Measurements from ENCODE around the gene UQCR10.
"Not testable (repeated sequence)": the region's sequence is repeated elsewhere in the genome, so short reads cannot be mapped to it uniquely, and the experiment has no call there.

The UQCR10 gene

DNA sequence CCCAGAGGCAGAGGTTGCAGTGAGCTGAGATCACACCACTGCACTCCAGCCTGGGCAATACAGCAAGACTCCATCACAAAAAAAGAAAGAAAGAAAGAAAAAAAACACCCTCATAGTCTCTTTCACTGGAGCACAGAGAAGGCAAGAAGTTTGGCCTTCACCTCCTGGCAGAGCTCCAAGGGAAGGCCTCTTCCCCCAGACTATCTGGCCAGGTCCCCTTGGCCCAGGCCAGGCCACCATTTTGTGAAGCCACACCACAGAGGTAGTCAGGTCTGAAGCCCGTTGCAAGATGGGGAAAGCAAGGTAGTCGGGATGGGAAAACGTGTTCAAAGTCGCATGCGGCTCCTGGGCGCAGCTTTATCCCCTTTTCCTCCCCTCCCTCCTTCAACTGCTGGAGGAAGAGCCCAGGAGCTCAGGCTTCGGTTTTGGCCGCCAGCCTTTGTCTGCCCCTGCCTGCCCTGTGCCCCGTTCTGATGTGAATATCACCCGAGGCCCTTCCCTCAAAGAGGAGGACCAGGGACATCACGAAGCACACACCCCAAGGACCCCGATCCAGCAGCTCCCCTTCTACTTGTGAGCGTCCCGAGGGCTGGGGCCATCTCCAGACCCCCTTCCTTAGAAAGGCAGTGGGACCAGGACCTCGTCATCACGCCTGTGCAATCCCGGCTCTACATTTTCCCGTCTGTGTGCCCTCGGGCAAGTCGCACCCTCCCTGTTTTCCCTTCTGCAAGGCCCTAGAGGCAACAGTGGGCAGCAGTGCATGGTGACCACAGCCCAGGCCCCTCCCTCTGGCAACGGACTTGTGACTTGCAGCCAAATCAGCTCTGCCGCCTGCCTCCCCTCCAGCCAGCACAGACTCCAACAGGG lies 29.7 kb upstream of the UQCR10 start:
- no peak for DNase-seq

DNA sequence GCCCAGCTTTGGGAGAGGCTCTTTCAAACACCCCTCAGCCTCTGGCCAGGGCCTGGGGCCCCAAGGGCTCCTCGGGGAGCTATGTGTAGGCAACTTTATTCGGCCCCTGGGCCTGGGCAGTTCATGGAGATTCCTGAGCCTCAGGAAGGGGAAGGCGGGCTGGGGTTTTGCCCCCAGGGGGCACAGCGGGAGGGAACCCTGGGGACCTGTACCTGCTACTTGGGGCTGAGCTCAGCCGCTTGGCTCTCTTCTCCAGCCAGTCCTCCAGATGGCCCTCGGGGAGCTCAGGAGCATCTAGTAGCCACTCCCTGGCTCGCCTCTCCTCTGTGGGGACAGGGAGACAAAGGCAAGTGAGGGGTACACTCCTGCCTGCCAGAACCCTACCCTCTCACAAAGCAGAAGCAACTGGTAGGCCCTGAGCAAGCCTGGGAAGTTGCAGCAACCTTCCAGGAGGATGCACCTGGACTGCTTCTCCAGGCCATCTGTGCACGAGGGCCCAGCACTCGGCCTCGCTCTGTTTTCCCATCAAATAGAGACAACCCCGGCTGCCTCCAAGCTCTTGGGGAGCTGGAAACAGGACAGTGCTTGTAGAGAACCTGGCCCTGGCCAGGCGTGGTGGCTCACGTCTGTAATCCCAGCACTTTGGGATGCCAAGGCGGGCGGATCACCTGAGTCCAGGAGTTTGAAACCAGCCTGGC lies 28.9 kb upstream of the UQCR10 start:
- no peak for DNase-seq

DNA sequence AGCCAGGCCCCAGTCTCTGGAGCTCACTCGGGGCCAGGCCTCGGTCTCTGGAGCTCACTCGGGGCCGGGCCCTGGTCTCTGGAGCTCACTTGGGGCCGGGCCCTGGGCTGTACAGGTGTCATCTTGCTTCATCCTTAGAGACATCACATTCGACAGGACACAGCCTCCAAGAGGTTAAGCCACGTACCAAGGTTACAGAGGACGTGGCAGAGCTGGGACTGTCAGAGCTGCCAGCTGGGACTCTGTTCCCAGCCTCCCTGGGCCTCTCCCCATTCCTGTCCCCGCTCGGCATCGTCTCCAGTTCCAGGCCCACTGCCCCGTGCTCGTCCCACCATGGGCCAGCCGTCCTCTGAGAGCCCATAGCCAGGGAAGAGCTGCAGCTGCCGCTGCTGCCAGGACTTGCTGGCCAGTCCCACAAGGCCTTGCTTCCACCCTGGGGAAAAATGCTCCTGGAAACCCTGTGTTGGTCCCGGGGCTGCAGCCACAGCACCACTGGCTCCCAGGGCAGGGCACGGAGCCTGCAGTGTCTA lies 27.8 kb upstream of the UQCR10 start:
- DNase-seq = no peak

DNA sequence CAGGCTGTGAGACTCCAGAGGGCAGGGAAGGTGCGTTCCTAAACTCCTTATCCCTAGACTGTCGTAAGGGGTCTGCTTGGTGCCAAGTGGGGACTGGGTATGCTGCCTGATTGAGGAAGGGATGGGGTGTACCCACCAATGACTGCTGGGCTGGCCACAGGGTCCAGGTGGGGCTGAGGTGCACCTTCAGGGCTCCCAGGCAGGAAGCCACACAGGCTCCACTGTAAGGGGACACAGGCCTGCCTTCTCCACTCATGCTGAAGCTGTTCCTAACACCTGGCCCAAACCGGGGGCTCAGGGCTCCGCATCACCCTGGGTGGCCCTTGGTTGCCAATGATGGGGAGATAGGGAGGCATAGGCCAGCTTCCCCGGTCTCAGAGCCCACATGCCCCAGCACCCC lies 27.0 kb upstream of the UQCR10 start:
- DNase-seq = no peak

DNA sequence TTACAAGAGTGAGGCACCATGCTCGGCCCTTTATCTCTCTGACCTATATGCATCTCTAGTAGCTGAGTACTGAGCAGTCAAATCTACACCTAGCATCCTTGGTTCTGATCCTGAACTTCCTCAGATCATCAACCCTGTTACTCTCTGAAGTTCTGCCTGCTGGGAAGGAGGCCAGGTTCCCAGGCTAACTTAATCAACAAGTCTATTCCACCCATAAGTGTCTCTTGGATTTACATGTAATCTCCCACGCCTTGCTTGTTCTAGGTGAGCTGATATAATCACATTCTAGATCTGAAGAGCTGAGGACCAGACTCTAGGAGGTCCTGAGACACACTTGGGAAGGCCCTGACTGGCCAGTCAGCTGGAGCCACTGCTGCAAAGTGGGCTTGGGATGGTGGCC lies 25.2 kb upstream of the UQCR10 start:
- DNase-seq = no peak

DNA sequence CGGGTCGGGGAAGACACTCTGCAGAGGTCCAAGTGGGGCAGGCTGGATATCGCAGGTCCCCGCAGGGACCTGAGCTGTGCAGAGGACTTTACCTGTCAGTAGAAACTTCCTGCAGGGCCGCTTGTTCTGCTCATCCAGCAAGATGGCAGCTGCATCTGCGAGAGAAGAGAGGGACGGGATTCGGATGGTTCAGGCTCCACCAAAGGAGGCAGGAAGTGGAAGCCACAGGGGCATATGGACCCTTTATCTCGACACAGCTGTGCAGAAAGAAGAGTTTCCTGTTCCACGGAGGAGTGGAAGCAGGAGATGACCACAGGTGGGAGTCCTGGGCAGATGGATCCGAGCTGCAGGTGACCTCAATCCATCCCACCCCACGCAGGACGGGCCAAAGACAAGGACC lies 24.8 kb upstream of the UQCR10 start:
- no peak for DNase-seq

DNA sequence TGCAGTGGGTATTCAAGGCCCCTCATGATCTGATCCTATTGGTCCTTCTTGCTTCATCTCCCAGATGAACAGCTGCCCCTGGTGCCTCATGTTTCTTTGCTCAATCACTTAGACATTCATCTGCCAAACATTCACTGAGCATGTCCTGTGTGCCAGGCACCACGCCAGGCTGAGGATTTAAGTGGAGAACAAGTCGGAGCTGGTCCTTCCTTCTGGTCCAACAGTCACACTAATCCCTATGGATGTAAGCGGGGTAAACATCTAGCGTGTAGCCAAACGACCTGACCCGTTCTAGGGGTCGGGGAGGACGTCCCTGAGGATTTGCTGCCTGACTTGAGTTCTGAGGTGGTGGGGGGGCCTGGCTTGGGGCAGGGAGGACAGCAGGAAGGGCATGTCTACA lies 22.3 kb upstream of the UQCR10 start:
- DNase-seq = no peak

DNA sequence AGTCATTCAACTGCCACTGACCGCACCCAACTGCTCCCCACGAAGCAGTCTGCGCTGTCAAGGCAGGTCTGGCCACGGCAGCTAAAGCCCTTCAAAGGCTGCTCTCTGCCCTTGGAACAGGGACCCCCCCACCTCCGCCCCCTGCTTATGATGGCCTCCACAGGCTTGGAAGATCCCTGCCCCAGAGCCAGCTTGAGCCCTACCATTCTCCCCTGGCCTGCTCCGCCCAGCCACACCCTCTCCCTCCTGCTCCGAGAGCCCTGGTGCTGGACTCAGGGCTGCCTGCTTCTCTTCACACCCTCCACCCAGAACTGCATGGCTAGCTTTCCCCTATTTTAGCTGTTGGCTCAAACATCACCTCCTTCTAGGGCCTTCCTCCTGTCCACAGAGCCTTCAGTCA lies 19.3 kb upstream of the UQCR10 start:
- DNase-seq = no peak

DNA sequence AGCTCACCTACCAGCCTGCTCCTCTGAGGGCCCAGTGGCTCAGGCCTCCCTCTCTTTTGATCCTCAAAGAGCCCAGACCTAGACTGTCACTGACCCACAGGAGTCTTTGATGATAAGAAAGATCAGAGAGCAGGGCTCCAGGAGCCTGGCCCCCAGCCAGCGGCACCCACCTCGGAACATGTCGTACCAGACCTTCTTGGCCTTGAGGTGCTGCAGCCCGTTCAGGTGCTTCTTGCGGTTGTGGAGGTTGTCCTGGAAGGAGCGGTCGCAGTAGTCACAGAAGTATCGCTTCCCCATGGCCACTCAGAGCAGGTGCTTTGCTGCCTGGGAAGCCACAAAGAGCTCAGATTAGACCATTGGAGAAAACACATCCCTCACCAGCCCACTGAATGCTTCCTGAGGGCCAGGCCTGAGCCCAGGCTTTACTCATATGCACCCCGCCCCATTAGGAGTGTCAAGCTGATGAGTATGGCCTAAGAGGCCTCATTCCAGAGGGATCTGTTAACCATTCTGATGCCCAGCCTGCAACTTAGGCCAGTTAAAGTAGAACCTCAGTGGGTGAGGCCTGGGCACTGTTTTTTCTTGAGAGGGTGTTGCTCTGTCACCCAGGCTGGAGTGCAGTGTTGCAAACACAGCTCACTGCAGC lies 18.8 kb upstream of the UQCR10 start:
- no peak for DNase-seq

DNA sequence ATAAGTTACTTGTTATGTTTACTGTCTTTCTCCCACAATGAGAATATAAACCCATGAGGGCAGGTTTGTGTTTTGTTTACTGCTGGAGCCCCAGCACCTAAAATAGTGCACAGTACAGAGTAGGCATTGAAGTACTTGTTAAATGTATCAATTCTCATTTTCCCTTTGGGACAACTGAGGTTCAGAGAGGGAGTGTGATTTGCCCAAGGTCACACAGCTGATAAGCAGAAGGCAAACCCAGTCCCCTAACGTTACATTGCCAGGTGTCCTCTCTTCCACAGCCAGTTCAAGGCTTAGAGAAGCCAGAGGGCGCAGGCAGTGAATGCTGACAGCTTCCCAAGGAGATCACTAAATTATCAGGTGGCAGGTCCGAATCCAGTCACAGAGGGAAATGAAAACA lies 17.1 kb upstream of the UQCR10 start:
- no peak for DNase-seq

DNA sequence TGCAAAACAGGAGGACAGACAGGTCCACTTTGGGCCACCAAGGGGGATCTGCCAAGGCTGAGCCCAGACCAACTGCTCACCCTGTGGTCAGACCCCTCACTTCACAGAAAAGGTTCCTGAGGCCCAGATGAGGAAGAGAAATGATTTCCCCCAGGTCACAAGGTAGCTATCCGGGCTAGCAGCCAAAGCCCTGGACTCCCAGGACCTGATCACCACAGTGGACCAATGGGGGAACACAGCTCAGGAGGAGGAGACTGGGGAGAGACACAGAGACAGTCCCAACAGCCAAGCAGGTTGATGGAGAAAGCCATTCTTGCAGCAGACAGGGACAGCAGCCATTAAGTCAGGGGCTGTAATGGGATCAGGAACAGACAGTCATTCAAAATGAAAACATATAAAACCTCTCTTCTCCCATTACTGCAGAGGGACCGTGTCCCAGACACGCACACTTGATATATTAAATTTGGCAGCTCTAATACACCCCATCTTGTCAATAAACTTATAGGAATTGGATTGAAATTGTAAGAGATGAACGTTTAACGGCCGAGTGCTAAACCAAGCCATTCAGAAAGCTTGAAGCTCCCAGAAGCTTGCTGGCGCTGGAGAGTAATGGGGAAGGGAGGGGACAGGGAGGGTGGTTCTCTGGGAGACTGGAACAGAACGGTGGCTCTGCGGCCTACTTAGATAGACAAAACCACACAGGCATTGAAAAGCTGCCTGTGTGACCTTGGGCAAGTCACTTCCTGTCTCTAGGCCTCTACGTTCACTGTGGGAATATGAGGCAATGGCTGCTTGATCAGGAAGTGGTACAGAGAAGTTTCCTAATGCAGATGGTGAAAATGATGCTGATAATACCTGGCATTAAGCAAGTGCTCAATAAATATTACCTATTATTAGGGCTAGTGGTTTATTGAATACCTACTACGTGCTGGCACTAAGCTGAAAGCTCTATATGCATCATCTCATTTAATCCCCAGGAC lies 16.3 kb upstream of the UQCR10 start:
- no peak for DNase-seq

DNA sequence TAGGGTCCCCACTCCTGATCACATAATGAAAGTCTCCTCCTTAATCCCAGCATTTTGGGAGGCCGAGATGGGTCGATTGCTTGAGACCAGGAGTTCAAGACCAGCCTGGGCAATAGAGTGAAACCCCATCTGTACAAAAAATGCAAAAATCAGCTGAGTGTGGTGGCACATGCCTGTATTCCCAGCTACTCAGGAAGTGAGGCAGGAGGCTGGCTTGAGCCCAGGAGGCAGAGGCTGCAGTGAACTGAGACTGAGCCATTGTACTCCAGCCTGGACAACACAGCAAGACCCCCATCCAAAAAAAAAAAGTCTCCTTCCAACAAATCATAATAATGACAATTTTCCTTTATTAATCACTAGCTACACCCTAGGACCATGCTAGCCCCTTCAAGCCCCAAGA lies 15.5 kb upstream of the UQCR10 start:
- DNase-seq = no peak

DNA sequence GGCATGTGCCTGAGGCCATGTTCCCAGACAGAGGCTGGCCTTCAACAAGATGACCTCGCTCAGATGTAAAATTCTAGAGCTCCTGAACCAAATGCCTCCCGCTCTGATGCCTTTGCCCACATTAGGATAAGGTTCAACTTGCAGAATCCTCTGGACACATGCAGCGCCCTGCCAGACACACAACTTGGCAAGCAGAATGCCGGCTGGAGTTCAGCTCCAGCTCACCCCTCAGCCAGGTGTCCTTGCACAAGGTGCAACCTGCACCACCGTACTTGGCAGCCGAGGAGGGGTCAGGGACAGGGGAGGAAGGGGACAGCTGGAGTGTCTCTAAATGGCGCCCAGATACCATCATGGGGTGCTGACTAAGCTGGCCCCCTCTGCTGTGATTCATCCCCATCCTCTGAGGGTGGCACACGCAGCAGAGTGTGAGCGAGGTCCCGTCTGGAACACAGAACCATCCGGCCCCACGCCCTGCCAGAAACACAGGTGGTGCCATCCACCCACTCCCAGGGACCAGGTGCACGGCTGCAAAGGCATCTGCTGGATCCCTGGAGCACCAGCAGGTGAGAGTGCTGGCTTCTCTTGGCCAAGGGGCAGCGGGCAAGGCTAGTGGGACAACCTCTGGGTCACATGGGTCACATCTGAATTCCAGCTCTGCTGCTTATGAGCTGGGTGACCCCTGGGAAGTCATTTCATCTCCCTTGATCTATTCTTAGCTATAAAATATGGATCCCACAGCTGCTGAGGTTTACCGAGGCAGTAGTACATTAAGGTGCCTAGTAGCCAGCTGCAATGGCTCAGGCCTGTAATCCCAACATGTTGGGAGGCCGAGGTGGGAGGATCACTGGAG lies 13.1 kb upstream of the UQCR10 start:
- DNase-seq = no peak

DNA sequence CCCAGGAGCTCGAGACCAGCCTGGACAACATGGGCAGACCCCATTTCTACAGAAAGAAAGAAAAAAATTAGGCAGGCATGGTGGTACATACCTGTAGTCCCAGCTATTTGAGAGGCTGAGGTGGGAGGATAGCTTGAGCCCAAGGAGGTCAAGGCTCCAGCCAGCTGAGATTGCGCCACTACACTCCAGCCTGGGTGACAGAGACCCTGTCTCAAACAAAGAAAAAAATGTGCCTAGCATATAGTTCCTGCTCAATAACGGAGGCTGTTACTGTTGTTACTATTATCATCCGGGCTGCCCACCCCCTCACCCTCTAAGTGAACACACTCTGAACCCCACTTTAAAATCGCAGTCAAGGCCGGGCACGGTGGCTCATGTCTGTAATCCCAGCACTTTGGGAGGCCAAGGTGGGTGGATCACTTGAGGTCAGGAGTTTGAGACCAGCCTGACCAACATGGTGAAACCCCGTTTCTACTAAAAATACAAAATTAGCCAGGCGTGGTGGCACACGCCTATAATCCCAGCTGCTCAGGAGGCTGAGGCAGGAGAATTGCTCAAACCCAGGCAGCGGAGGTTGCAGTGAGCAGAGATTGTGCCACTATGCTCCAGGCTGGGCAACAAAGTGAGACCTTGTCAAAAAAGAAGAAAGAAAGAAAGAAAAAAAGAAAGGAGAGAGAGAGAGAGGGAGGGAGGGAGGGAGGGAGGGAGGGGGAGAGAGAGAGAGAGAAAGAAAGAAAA lies 12.3 kb upstream of the UQCR10 start:
- not testable (repeated sequence) for DNase-seq

DNA sequence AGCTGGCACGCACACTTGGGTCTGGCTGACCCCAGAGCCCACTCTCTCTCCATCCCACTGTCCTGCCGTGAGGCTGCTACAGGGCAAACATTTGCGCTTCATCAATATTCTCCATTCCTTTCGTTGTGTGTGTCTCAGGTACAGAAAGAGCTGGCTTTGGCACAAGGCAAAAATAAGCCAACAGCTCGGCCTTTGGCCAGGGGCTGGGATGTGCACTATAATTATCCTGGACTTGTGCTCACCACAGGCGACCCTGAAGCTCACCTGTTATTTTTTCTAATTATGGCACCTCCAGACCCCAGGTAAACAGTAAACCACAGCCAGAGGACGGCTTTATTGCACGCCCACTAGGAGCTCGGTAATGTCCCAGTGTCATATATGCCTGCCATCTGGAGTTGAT lies 11.3 kb upstream of the UQCR10 start:
- no peak for DNase-seq

DNA sequence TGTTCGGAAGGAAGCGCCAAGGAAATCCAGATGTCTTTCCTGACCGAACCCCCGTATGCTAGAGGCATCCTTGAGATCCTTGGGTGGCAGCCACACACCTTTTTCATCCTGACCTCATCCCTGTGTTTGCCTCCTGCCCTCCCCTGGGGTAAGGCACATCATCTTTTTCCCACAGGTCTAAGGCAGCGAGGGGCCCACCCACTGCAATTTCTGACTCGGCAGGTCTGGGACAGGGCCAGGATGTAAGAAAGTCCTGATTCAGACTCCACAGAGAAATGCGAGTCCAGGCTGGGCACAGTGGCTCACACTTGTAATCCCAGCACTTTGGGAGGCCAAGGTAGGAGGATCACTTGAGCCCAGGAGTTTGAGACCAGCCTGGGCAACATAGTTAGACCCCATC lies 10.8 kb upstream of the UQCR10 start:
- DNase-seq = no peak

DNA sequence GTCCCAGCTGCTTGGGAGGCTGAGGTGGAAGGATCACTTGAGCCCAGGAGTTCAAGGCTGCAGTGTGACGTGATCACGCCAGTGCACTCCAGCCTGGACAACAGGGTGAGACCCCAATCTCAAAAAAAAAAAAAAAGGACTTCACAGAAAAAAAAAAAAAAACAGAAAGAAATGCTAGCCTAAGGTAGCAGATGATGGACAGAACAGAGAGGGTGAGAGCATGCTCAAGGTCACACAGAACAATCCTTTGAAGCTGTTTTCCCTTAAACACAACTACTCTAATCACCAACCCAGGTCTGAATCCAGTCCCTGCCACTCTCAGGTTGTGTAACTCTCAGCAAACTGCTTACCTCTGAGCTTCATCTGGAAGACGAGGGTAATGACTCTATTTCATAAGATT lies 10.1 kb upstream of the UQCR10 start:
- no peak for DNase-seq

DNA sequence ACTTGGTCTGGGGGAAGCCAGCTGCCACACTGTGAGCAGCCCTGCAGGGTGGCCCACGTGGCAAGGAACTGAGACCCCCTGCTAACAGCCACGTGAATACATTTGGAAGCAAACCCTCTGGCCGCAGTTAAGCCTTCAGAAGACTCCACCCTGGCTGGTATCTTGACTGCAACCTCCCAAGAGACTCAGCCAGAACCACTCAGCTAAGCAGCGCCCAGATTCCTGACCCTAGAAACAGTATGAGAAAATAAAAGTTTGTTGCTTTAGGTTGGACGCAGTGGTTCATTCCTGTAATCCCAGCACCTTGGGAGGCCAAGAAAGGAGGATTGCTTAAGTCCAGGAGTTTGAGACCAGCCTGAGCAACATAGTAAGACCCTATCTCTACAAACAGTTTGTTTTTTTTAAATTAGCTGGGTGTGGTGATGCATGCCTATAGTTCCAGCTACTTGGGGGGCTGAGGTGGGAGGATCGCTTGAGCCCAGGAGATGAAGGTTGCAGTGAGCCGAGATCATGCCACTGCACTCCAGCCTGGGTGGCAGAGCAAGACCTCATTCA lies 9.0 kb upstream of the UQCR10 start:
- no peak for DNase-seq

DNA sequence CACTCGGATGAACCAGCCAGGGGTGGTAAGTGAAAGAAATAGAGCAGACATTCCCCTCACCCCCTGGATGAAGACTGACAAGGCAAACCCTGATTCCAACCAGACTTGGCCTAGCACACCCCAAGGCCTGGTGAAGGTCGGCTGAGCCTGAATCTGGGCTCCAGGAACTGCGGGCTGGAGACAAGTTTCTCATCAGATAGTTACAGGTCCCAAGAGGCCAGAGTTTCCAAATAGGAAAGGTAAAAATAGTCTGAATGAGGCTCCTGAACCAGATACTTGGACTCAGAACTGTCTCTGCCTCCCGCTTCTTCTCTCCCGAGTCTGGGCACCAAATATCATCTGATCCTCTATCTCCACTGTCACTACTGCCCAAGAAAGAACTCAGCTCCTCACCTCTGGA lies 8.2 kb upstream of the UQCR10 start:
- no peak for DNase-seq

DNA sequence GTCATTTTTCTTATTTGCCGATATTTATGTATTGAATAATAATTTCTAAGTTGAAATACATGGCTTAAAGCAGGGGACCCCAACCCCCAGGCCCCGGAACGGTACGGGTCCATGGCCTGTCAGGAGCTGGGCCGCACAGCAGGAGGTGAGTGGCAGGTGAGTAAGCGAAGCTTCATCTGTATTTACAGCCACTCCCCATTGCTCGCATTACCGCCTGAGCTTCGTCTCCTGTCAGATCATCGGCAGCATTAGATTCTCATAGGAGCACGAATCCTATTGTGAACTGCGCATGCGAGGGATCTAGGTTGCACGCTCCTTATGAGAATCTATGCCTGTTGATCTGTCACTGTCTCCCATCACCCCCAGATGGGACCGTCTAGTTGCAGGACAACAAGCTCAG lies 4.9 kb upstream of the UQCR10 start:
- no peak for DNase-seq

Data from activated gamma-delta T cell treated with Interleukin-2 at 50 U/mL for 16 hours (primary cell).